Activated T-cell treated with anti-CD3 and anti-CD28 coated beads, Interleukin-2, amount 50 U/mL, for 24 hours (primary cell): ENCODE results near the gene IL1RAPL1.

Experiments
- DNase-seq: peaks from one replicate; pipeline ENCODE4 v3.0.0-alpha.2; 2020
- H3K27ac Mint-ChIP-seq: 2 replicates; pipeline ENCODE4 v1.8.0; 2020; ENCODE audit warnings: mild to moderate bottlenecking, mixed read lengths
- H3K27me3 Mint-ChIP-seq: 2 replicates; pipeline ENCODE4 v1.8.0; 2020; ENCODE audit warnings: mixed read lengths
- H3K36me3 Mint-ChIP-seq: 2 replicates; pipeline ENCODE4 v1.8.0; 2020; ENCODE audit warnings: low read depth, mixed read lengths
- H3K4me1 Mint-ChIP-seq: 2 replicates; pipeline ENCODE4 v1.8.0; 2020; ENCODE audit warnings: low read depth, mixed read lengths
- H3K4me3 Mint-ChIP-seq: 2 replicates; pipeline ENCODE4 v1.8.0; 2020; ENCODE audit warnings: mild to moderate bottlenecking, moderate library complexity, mixed read lengths
- H3K9me3 Mint-ChIP-seq: 2 replicates; pipeline ENCODE4 v1.8.0; 2020; ENCODE audit warnings: mixed read lengths

The IL1RAPL1 gene

GRCh38 chrX:29813174-29813573 lies 1225.9 kb downstream of the IL1RAPL1 start:
- H3K36me3 Mint-ChIP-seq = no peaks in the 10 kb centered on the region
- H3K9me3 Mint-ChIP-seq = no peaks in the 10 kb centered on the region
- peaks cover 5% of the 10 kb centered on the region for H3K27me3 Mint-ChIP-seq
- H3K4me3 Mint-ChIP-seq = no peak overlapping the region
- no peaks in the 10 kb centered on the region for H3K4me1 Mint-ChIP-seq
- DNase-seq = no peak
- H3K27ac Mint-ChIP-seq = no peak overlapping the region

DNA sequence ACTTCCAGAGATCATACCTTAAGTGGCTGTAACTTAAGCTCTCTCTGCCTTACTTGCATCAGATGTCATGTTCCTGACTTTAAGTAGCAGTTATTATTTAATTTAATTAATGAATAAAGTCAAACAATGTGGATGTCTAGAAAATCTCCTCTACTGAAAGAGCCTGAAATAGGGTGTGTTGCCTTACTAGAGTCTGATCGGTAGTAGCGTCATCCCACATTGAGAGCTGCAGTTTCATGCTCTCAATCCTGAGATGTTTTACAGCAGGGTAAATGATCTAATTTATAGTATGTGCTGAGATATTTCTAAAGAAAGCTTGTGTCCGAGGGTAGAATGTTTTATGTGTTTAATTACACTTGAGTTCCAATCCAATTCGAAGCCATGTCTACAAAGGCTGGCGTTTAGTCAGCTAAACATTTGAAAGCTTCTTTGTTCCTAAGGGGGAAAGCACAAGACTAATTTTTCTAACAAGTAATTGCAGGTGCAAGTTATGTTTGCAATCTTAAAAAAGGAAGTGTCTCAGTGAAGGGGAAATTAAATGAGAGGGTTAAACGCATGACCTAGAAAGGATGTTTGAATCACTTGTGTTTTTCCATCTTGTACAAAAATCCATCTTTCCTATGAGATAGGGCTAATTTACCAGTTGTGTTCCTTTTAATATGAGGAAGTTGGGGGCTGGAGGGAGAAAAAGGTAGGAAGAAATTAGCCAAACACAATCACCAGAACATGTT lies 1237.1 kb downstream of the IL1RAPL1 start:
- H3K4me1 Mint-ChIP-seq = no peaks in the 10 kb centered on the region
- H3K9me3 Mint-ChIP-seq = no peaks in the 10 kb centered on the region
- H3K4me3 Mint-ChIP-seq = no peak overlapping the region
- H3K27ac Mint-ChIP-seq = no peak overlapping the region
- H3K36me3 Mint-ChIP-seq = no peaks in the 10 kb centered on the region
- peaks cover 10% of the 10 kb centered on the region for H3K27me3 Mint-ChIP-seq
- DNase-seq = no peak

- Mint-ChIP-seq H3K36me3 (no peaks in the 10 kb centered on the region), H3K4me1 (no peaks in the 10 kb centered on the region), H3K4me3 (no peak overlapping the region), H3K27me3 (peaks cover 10% of the 10 kb centered on the region), H3K27ac (no peak overlapping the region), H3K9me3 (no peaks in the 10 kb centered on the region)
- DNase-seq = no peak
Measured at GRCh38 chrX:29826742-29827141, 1239.5 kb downstream of the IL1RAPL1 start.

DNA sequence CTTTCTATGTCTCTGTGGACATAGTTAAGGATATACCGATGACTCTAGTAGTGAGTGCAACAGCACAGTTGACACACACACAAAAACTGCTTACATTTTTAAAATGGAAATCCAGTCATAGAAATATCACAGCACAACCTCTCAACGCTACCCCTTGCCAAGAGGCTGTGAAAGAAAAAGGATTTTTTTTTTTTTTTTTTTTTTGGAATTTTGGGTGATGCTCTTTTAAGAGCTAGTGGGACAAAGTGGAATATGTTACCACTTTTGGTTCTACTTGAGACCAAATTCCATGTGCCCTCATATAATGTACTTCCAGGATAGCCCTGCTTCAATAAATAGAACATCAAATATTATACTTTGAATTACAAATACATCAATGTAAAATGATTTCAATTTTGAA lies 1247.1 kb downstream of the IL1RAPL1 start:
- H3K4me3 Mint-ChIP-seq = no peak overlapping the region
- H3K9me3 Mint-ChIP-seq = no peaks in the 10 kb centered on the region

GRCh38 chrX:29834764-29835163 lies 1247.5 kb downstream of the IL1RAPL1 start:
- Mint-ChIP-seq H3K27me3 (peaks cover 5% of the 10 kb centered on the region), H3K4me3 (no peak overlapping the region), H3K4me1 (no peaks in the 10 kb centered on the region), H3K36me3 (no peaks in the 10 kb centered on the region), H3K27ac (no peak overlapping the region), H3K9me3 (no peaks in the 10 kb centered on the region)
- no peak for DNase-seq

More for the DNA sequence above, 1247.1 kb downstream of the IL1RAPL1 start:
- Mint-ChIP-seq H3K27me3 (peaks cover 5% of the 10 kb centered on the region), H3K4me1 (no peaks in the 10 kb centered on the region), H3K36me3 (no peaks in the 10 kb centered on the region), H3K27ac (no peak overlapping the region)
- no peak for DNase-seq

DNA sequence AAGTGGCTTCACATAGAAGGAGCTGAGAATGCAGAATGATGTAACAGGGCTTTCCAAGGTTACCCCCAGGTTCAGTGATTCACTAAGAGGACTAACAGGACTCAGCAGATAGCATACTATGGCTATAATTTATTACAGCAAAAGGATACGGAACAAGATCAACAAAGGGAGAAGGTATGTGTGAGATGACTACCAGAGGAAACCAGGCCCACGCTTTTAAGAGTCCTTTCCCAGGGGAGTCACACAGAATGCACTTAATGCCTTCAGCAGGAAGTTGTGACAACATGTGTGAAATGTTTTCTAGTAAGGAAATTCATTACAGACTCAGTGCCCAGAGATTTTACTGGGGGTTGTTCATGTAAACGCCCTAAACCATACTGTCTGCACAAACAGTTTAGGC lies 1254.5 kb downstream of the IL1RAPL1 start:
- Mint-ChIP-seq H3K9me3 (no peaks in the 10 kb centered on the region), H3K27ac (no peak overlapping the region), H3K27me3 (peaks cover 5% of the 10 kb centered on the region), H3K4me1 (no peaks in the 10 kb centered on the region), H3K36me3 (no peaks in the 10 kb centered on the region), H3K4me3 (no peak overlapping the region)
- DNase-seq = no peak

DNA sequence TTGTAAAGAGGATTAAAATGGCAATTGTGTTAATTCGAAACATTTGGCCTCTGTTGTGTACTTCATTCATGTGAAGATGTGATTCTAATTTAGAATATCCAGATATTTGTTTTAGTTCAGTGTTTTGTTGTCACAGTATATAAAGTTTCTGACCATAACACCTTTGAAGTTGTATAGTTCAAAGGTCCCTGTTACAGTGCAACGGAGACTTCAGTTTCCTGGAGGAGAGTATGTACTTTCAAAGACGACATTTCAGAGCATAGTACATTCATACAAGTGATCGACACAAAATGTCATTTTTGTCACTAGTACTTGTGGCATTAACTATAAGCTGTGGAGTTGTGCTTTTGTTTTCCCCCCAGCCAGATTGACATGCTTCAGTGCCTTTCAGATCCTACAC lies 1255.3 kb downstream of the IL1RAPL1 start:
- Mint-ChIP-seq H3K27me3 (peaks cover 2% of the 10 kb centered on the region), H3K9me3 (no peaks in the 10 kb centered on the region), H3K4me3 (no peak overlapping the region), H3K27ac (no peak overlapping the region), H3K36me3 (no peaks in the 10 kb centered on the region), H3K4me1 (no peaks in the 10 kb centered on the region)
- no peak for DNase-seq

DNA sequence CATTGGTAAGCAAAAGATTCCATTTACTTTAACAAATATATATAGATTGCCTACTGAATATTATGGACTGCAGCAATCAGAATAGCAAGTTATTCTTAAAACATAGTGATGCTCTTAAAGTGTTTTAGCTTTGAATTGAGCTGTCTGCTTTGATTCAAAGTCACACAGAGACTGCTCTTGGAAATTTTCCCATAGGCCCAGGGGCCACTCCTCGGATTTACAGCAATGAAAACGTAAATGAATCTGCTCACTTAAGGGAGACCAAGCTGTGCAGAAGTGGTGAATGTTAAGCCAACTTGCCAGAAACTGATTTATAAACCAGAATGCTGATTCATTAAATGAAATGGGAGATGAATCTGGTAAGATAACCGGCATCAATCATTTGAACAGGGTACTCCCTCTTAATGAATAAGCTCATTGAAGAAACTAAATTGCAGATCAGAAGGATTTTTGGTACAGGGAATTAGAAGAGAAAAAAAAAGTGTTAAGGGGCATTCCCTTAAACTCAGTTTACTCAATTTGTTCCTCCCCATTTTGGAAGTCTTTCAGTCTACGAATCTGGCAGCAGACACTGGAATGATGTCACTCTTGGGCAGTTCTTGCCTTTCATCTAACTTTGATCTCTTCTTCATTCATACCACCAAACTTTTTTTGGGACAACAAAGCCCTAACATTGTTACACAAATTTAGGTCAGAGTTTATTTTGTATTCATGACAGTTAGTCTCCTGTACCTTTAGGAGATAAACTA lies 1264.8 kb downstream of the IL1RAPL1 start:
- DNase-seq = no peak
- Mint-ChIP-seq H3K4me3 (no peak overlapping the region), H3K9me3 (no peaks in the 10 kb centered on the region), H3K36me3 (no peaks in the 10 kb centered on the region), H3K27ac (no peak overlapping the region), H3K4me1 (no peaks in the 10 kb centered on the region), H3K27me3 (peaks cover 3% of the 10 kb centered on the region)

- Mint-ChIP-seq H3K4me1 (no peaks in the 10 kb centered on the region), H3K27ac (no peak overlapping the region), H3K4me3 (no peak overlapping the region), H3K36me3 (no peaks in the 10 kb centered on the region), H3K9me3 (no peaks in the 10 kb centered on the region), H3K27me3 (peaks cover 3% of the 10 kb centered on the region)
- DNase-seq = no peak
Measured at GRCh38 chrX:29852767-29853166, 1265.5 kb downstream of the IL1RAPL1 start.

- H3K9me3 Mint-ChIP-seq = no peaks in the 10 kb centered on the region
- no peak overlapping the region for H3K27ac Mint-ChIP-seq
- DNase-seq = no peak
- H3K36me3 Mint-ChIP-seq = no peaks in the 10 kb centered on the region
- H3K4me3 Mint-ChIP-seq = no peak overlapping the region
- H3K4me1 Mint-ChIP-seq = no peaks in the 10 kb centered on the region
- H3K27me3 Mint-ChIP-seq = peaks cover 4% of the 10 kb centered on the region
Measured at GRCh38 chrX:29858714-29859113, 1271.5 kb downstream of the IL1RAPL1 start.

- no peak for DNase-seq
- Mint-ChIP-seq H3K36me3 (no peaks in the 10 kb centered on the region), H3K4me1 (no peaks in the 10 kb centered on the region), H3K9me3 (no peaks in the 10 kb centered on the region), H3K4me3 (no peak overlapping the region), H3K27ac (no peak overlapping the region), H3K27me3 (peaks cover 7% of the 10 kb centered on the region)
Measured at GRCh38 chrX:29862126-29862677, 1275.0 kb downstream of the IL1RAPL1 start.

DNA sequence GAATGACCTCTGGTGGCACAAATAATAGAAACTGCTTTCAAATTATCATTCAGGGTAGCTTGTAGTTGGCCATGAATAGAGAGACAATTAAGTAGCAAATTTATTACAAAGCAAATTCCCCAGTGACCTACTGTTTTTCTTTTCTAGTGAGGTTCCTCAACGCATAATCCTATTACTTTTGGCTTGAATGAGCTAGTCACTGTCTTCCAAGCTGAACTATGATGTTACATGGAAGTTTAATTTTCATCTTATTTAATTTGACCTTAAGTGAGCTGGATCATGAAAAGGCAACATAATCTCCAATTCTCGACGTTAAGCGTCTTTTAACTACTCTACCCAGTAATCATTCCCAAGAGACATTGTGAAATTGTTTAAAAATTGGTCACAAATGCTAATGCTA lies 1280.7 kb downstream of the IL1RAPL1 start:
- Mint-ChIP-seq H3K27ac (no peak overlapping the region), H3K9me3 (peaks cover 3% of the 10 kb centered on the region), H3K36me3 (no peaks in the 10 kb centered on the region), H3K4me3 (no peak overlapping the region), H3K27me3 (peaks cover 9% of the 10 kb centered on the region), H3K4me1 (no peaks in the 10 kb centered on the region)
- DNase-seq = no peak

DNA sequence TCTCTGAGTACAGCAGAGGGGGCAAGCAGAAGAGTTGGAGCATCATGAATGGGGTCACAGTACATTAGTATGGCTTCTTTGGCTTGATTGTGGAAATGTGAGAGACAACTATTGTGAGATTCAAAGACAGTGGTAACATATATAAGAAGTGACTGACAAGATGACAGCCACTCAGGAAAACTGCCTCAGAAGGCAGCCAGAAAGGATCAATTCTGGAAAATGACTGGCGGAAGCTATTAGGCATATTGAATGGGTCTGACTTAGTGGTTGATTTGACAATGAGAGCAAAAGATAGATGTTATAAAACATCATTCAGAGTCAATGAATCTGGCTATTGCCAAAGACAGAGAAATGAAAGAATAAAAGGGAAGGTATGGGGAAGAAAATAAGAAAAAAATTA lies 1282.6 kb downstream of the IL1RAPL1 start:
- Mint-ChIP-seq H3K27me3 (peaks cover 9% of the 10 kb centered on the region), H3K36me3 (no peaks in the 10 kb centered on the region), H3K4me3 (no peak overlapping the region), H3K4me1 (no peaks in the 10 kb centered on the region), H3K9me3 (peaks cover 3% of the 10 kb centered on the region), H3K27ac (no peak overlapping the region)
- no peak for DNase-seq

- Mint-ChIP-seq H3K36me3 (no peaks in the 10 kb centered on the region), H3K27me3 (peaks cover 9% of the 10 kb centered on the region), H3K27ac (no peak overlapping the region), H3K9me3 (peaks cover 3% of the 10 kb centered on the region), H3K4me3 (no peak overlapping the region), H3K4me1 (no peaks in the 10 kb centered on the region)
- no peak for DNase-seq
Measured at GRCh38 chrX:29870608-29871007, 1283.4 kb downstream of the IL1RAPL1 start.

GRCh38 chrX:29872831-29873230 lies 1285.6 kb downstream of the IL1RAPL1 start:
- DNase-seq = no peak
- H3K4me3 Mint-ChIP-seq = no peak overlapping the region
- H3K9me3 Mint-ChIP-seq = peaks cover 3% of the 10 kb centered on the region
- peaks cover 6% of the 10 kb centered on the region for H3K27me3 Mint-ChIP-seq
- H3K27ac Mint-ChIP-seq = no peak overlapping the region
- no peaks in the 10 kb centered on the region for H3K36me3 Mint-ChIP-seq
- no peaks in the 10 kb centered on the region for H3K4me1 Mint-ChIP-seq
